ENCODE measurements around the gene GATAD2B. TPM values are rescaled to one million over a fixed set of nuclear protein-coding genes. Genes with fewer than 3 reads are reported as not detected.

GATAD2B gene
- total RNA-seq, 1 donor: 11.6 TPM

- no peak overlapping the region for H3K4me3 ChIP-seq (ENCODE audit: insufficient read depth, low read length)
- no peaks in the 10 kb centered on the region for H3K4me1 ChIP-seq (ENCODE audit: insufficient read depth, low read length)
- no peak for TF ChIP-seq CTCF (IDR thresholded peaks at IDR 0.05; ENCODE audit: extremely low read depth, low read depth, low read length)
Measured at GRCh38 chr1:153938996-153939395, 16.2 kb upstream of the GATAD2B start.

GRCh38 chr1:153937331-153937730 is 14.6 kb upstream of the GATAD2B start:
- no peak overlapping the region for H2AFZ ChIP-seq (ENCODE audit: low read length)
- no peaks in the 10 kb centered on the region for H3K27me3 ChIP-seq (ENCODE audit: insufficient read depth, low read length)
- no peaks in the 10 kb centered on the region for H4K20me1 ChIP-seq (ENCODE audit: insufficient read depth, low read length)
- DNase-seq (ENCODE audit: insufficient read length, low spot score, missing footprints): peak; percentile 62
- H3K9me3 ChIP-seq (ENCODE audit: low read depth, low read length): no peaks in the 10 kb centered on the region
- no peaks in the 10 kb centered on the region for H3K4me1 ChIP-seq (ENCODE audit: insufficient read depth, low read length)
- TF ChIP-seq CTCF (IDR thresholded peaks at IDR 0.05; ENCODE audit: extremely low read depth, low read depth, low read length): no peak
- no peak overlapping the region for H3K4me2 ChIP-seq (ENCODE audit: insufficient read depth, low read length)
- no peak overlapping the region for H3K4me3 ChIP-seq (ENCODE audit: insufficient read depth, low read length)
- peaks cover 58% of the 10 kb centered on the region for H3K36me3 ChIP-seq (ENCODE audit: insufficient read depth, low read length)
- no peaks in the 10 kb centered on the region for H3K79me2 ChIP-seq (ENCODE audit: insufficient read depth, low read length)
- H3K27ac ChIP-seq (ENCODE audit: low read depth, low read length): no peak overlapping the region

More at GRCh38 chr1:153938996-153939395, 16.2 kb upstream of the GATAD2B start:
- peaks cover 55% of the 10 kb centered on the region for H3K36me3 ChIP-seq (ENCODE audit: insufficient read depth, low read length)
- no peaks in the 10 kb centered on the region for H3K9me3 ChIP-seq (ENCODE audit: low read depth, low read length)
- no peaks in the 10 kb centered on the region for H3K27me3 ChIP-seq (ENCODE audit: insufficient read depth, low read length)
- no peaks in the 10 kb centered on the region for H4K20me1 ChIP-seq (ENCODE audit: insufficient read depth, low read length)
- H3K79me2 ChIP-seq (ENCODE audit: insufficient read depth, low read length): peaks cover 5% of the 10 kb centered on the region
- DNase-seq (ENCODE audit: insufficient read length, low spot score, missing footprints): peak; percentile 55
- H3K27ac ChIP-seq (ENCODE audit: low read depth, low read length): no peak overlapping the region
- no peak overlapping the region for H2AFZ ChIP-seq (ENCODE audit: low read length)
- no peak overlapping the region for H3K4me2 ChIP-seq (ENCODE audit: insufficient read depth, low read length)

- Histone ChIP-seq H3K9me3 (ENCODE audit: low read depth, low read length) (no peaks in the 10 kb centered on the region), H3K4me2 (ENCODE audit: insufficient read depth, low read length) (no peak overlapping the region), H3K36me3 (ENCODE audit: insufficient read depth, low read length) (peaks cover 52% of the 10 kb centered on the region), H3K4me3 (ENCODE audit: insufficient read depth, low read length) (no peak overlapping the region), H3K27ac (ENCODE audit: low read depth, low read length) (no peak overlapping the region), H4K20me1 (ENCODE audit: insufficient read depth, low read length) (no peaks in the 10 kb centered on the region), H3K4me1 (ENCODE audit: insufficient read depth, low read length) (no peaks in the 10 kb centered on the region), H2AFZ (ENCODE audit: low read length) (no peak overlapping the region), H3K27me3 (ENCODE audit: insufficient read depth, low read length) (no peaks in the 10 kb centered on the region), H3K79me2 (ENCODE audit: insufficient read depth, low read length) (no peaks in the 10 kb centered on the region)
- no peak for TF ChIP-seq CTCF (IDR thresholded peaks at IDR 0.05; ENCODE audit: extremely low read depth, low read depth, low read length)
- peak; percentile 68 for DNase-seq (ENCODE audit: insufficient read length, low spot score, missing footprints)
Measured at GRCh38 chr1:153936011-153936802, 13.4 kb upstream of the GATAD2B start.

- H3K9me3 ChIP-seq (ENCODE audit: low read depth, low read length): no peaks in the 10 kb centered on the region
- no peak overlapping the region for H3K4me2 ChIP-seq (ENCODE audit: insufficient read depth, low read length)
- H3K27me3 ChIP-seq (ENCODE audit: insufficient read depth, low read length): no peaks in the 10 kb centered on the region
- H3K36me3 ChIP-seq (ENCODE audit: insufficient read depth, low read length): peaks cover 51% of the 10 kb centered on the region
- no peaks in the 10 kb centered on the region for H3K4me1 ChIP-seq (ENCODE audit: insufficient read depth, low read length)
- DNase-seq (ENCODE audit: insufficient read length, low spot score, missing footprints): peak; percentile 50
- no peak overlapping the region for H3K27ac ChIP-seq (ENCODE audit: low read depth, low read length)
- no peak overlapping the region for H2AFZ ChIP-seq (ENCODE audit: low read length)
- no peak for TF ChIP-seq CTCF (IDR thresholded peaks at IDR 0.05; ENCODE audit: extremely low read depth, low read depth, low read length)
- H3K79me2 ChIP-seq (ENCODE audit: insufficient read depth, low read length): no peaks in the 10 kb centered on the region
- H3K4me3 ChIP-seq (ENCODE audit: insufficient read depth, low read length): no peak overlapping the region
- H4K20me1 ChIP-seq (ENCODE audit: insufficient read depth, low read length): no peaks in the 10 kb centered on the region
Measured at GRCh38 chr1:153934746-153935145, 12.0 kb upstream of the GATAD2B start.
